Suprapubic skin (tissue), 3 donors: ENCODE measurements around the gene NRGN.

Source experiments
- POLR2A ChIP-seq, 2 donors: fragments of 450-650 bp; IDR thresholded peaks; one replicate each; pipeline ENCODE4 v1.6.1; 2017; ENCODE audit warnings: antibody characterized with exemption in 2 of 2, mild to moderate bottlenecking in 2 of 2, moderate library complexity in 2 of 2
- TF ChIP-seq, protein P1 (sequence below), 2 donors: fragments of 200-600 bp in 1 of 2; fragments of 450-650 bp in 1 of 2; sonication (generic) in 1 of 2; IDR thresholded peaks; one replicate each; pipeline ENCODE4 v1.5.1; 2016 to 2019; ENCODE audit warnings: antibody characterized with exemption in 2 of 2, mild to moderate bottlenecking in 1 of 2, moderate library complexity in 1 of 2

DNA sequence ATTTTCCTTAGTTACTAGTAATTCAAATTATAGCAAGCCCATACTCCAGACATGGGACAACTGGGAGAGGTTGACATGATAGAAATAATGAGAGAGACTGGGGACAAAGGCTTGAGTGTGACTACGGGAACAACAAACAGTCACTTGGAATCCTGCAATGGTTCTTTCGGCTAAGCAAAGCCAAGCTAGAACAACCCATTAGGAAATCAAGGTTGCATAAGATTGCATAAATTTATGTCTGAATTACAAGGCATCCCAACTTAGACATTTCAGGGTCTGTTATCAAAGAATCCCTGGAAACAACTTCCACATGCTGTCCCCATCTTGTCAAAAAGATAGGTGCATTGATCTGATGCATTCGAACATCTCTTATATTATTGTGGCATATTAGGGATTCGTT is 10.2 kb upstream of the NRGN start:
- TF ChIP-seq, protein P1, sequence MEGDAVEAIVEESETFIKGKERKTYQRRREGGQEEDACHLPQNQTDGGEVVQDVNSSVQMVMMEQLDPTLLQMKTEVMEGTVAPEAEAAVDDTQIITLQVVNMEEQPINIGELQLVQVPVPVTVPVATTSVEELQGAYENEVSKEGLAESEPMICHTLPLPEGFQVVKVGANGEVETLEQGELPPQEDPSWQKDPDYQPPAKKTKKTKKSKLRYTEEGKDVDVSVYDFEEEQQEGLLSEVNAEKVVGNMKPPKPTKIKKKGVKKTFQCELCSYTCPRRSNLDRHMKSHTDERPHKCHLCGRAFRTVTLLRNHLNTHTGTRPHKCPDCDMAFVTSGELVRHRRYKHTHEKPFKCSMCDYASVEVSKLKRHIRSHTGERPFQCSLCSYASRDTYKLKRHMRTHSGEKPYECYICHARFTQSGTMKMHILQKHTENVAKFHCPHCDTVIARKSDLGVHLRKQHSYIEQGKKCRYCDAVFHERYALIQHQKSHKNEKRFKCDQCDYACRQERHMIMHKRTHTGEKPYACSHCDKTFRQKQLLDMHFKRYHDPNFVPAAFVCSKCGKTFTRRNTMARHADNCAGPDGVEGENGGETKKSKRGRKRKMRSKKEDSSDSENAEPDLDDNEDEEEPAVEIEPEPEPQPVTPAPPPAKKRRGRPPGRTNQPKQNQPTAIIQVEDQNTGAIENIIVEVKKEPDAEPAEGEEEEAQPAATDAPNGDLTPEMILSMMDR (IDR thresholded peaks at IDR 0.05): no peak
- no peak for TF ChIP-seq POLR2A (IDR thresholded peaks at IDR 0.05)
